SU-DHL-6 (cell line): Measurements from ENCODE around the gene RNF123.

Experiments used
- CTCF ChIP-seq: fragments of 200-600 bp; sonication (generic); IDR thresholded peaks from one replicate; pipeline ENCODE4 v1.5.1; 2017; ENCODE audit warnings: antibody characterized with exemption, mild to moderate bottlenecking, low read length, moderate library complexity; ENCODE audit not compliant: insufficient read depth, poor library complexity, severe bottlenecking
- EZH2phosphoT487 ChIP-seq: fragments of 200-600 bp; sonication (generic), shearing (Covaris generic); conservative IDR thresholded peaks from 2 replicates; pipeline ENCODE4 v1.6.1; 2018; ENCODE audit warnings: mild to moderate bottlenecking, antibody characterized with exemption, low read length, moderate library complexity, mixed read lengths

- TF ChIP-seq CTCF (no peak), EZH2phosphoT487 (no peak)
Observed at GRCh38 chr3:49683162-49683561, 6.2 kb upstream of the RNF123 start.
